Epithelial cell of umbilical artery (primary cell): Measurements from ENCODE around the gene LIPC. TPM values are rescaled to one million over a fixed set of nuclear protein-coding genes. Genes with fewer than 3 reads are reported as not detected.

ENCODE experiments used
- total RNA-seq: library from RNA; depleted of rRNA; stranded (reverse); fragments of >200 nt; gene quantifications from 2 replicates; pipeline ENCODE4 v1.2.3, GENCODE V29; 2014

The LIPC gene
- not detected in 2 replicates for total RNA-seq

DNA sequence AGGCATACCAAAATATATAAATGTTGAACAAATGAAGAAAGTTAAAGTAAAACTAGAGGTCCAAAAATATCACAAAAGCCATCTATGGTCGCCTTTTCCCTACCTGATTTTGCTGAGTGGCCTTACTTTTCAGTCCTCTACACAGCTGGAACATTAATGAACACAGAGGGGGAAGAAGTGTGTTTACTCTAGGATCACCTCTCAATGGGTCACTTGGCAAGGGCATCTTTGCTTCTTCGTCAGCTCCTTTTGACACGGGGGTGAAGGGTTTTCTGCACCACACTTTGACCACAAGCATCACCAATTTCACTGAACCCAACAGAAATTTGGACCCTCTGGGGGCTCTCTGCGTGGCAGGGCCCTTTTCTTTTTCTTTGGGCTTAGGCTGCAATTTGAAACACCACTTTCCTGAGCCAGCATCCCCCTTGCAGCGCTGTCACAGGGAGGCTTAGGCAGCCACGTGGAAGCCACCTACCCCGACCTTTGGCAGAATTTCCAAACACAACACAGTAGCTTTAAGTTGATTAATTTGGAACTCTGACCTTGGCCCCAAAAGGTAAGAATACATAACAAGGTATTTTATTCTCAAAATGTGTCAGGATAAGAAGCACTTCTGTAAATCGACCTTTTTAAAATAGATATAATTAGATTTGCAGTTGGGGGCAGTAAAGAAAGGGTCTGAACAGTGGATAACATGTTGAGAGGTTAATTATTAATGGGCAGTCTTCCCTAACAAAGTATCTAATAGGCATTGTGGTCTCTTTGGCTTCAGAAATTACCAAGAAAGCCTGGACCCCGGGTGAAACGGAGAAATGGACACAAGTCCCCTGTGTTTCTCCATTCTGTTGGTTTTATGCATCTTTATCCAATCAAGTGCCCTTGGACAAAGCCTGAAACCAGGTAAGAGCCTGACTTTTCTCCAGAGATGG lies at the start of gene LIPC:
TSS of gene LIPC (plus strand) at position 771 of the 929 bp plus-strand sequence. CDS start at position 813, 42 bp downstream.

